ENCODE results near the gene ZNF14.
"Not testable (repeated sequence)": the region's sequence is repeated elsewhere in the genome, so short reads cannot be mapped to it uniquely, and the experiment has no call there.

ZNF14 gene

DNA sequence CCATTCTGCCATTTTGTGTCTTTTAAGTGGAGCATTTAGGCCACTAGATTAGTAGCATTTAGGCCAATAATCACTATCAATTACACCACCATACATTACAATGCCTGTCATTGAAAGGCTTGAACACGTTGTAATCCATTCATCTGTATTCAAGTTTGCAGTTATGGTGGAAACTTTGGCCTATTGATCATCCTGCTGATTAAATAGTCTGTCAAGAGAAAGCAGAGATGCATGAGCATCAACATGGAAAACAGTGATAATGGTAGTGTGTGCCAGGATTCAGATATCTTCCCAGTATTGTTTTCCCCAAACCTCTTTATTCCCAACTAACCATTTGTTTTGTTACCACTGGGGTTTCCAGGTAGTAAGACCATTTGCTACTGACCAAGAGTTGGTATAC lies 32.4 kb downstream of the ZNF14 start:
- H3K9me3 ChIP-seq (ENCODE audit: control insufficient read depth, insufficient read depth, low read depth, low read length); H3K27ac ChIP-seq (ENCODE audit: extremely low read depth, low read depth, low read length); POLR2A ChIA-PET; H3K4me1 ChIP-seq (ENCODE audit: control insufficient read depth, insufficient read depth, low read length); CTCF ChIA-PET; H3K36me3 ChIP-seq (ENCODE audit: control insufficient read depth in 2 of 2, insufficient read depth in 1 of 2, low read length in 2 of 2); H3K4me3 ChIP-seq (ENCODE audit: low read depth, low read length): not testable (repeated sequence)
- peak; percentile 92 for TF ChIP-seq ZNF660 (tag by site-specific recombination; IDR thresholded peaks at IDR 0.05)

DNA sequence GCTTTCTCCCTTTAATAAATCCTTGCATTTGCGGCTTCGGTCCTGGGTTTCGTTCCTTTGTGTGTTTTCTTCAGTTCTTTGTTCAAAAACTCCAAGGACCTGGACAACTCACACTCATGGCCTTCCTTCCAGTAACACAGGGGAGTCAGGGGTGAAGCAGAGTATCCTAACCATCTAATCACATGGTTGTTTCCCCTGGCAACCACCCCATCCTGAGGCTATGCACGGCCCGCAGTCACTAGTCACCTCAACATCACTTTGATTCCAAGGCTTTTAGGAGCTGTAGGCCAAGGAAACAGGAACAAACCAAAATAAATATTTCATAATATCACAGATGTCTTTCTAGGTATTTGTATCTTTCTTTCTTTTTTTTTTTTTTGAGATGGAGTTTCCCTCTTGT lies 35.3 kb downstream of the ZNF14 start:
- CTCF ChIA-PET: no interaction called here

DNA sequence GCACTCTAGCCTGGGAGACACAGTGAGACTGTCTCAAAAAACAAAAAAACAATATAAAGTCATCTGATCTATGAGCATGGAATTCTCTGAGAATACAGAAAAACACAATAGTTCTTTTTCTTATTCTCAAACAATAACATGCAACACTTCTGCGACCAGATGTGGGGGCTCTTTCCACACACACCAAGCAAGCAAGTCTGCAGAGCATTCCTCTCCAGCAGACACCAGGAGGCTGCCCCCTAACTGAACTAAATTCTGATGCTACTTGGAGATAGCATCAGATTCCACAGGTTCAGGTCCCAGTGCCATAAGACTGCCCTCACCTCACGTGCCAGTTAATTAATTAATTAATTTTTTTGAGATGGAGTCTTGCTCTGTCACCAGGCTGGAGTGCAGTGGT lies 36.5 kb downstream of the ZNF14 start:
- no peaks in the 10 kb centered on the region for H3K4me1 ChIP-seq (ENCODE audit: control insufficient read depth, insufficient read depth, low read length)
- H3K4me3 ChIP-seq (ENCODE audit: low read depth, low read length): no peak overlapping the region
- no peak overlapping the region for H3K27ac ChIP-seq (ENCODE audit: extremely low read depth, low read depth, low read length)
- CTCF ChIA-PET: no interaction called here
- no peaks in the 10 kb centered on the region for H3K36me3 ChIP-seq (ENCODE audit: control insufficient read depth in 2 of 2, insufficient read depth in 1 of 2, low read length in 2 of 2)
- no peaks in the 10 kb centered on the region for H3K9me3 ChIP-seq (ENCODE audit: control insufficient read depth, insufficient read depth, low read depth, low read length)
- TF ChIP-seq ZXDB (tag by site-specific recombination; IDR thresholded peaks at IDR 0.05): no peak
- POLR2A ChIA-PET: no interaction called here

More for the DNA sequence above, 35.3 kb downstream of the ZNF14 start:
- no peak overlapping the region for H3K4me3 ChIP-seq (ENCODE audit: low read depth, low read length)
- no peaks in the 10 kb centered on the region for H3K9me3 ChIP-seq (ENCODE audit: control insufficient read depth, insufficient read depth, low read depth, low read length)
- TF ChIP-seq KLF7 (tag by site-specific recombination; IDR thresholded peaks at IDR 0.05; ENCODE audit: borderline replicate concordance) (no peak), ZNF549 (tag by site-specific recombination; IDR thresholded peaks at IDR 0.05) (no peak), ZNF792 (tag by site-specific recombination; IDR thresholded peaks at IDR 0.05) (no peak), ZFP3 (tag by site-specific recombination; IDR thresholded peaks at IDR 0.05; ENCODE audit: low read depth) (no peak), GFI1B (tag by site-specific recombination; IDR thresholded peaks at IDR 0.05) (no peak), ZNF19 (tag by site-specific recombination; IDR thresholded peaks at IDR 0.05; ENCODE audit: low read depth) (no peak), ZNF707 (tag by site-specific recombination; IDR thresholded peaks at IDR 0.05) (no peak), GLI2 (tag by site-specific recombination; IDR thresholded peaks at IDR 0.05; ENCODE audit: borderline replicate concordance, low read depth) (no peak), ZNF777 (tag by site-specific recombination; IDR thresholded peaks at IDR 0.05; ENCODE audit: borderline replicate concordance) (no peak), ZNF501 (tag by site-specific recombination; IDR thresholded peaks at IDR 0.05) (no peak)
- TF ChIP-seq, protein P1, sequence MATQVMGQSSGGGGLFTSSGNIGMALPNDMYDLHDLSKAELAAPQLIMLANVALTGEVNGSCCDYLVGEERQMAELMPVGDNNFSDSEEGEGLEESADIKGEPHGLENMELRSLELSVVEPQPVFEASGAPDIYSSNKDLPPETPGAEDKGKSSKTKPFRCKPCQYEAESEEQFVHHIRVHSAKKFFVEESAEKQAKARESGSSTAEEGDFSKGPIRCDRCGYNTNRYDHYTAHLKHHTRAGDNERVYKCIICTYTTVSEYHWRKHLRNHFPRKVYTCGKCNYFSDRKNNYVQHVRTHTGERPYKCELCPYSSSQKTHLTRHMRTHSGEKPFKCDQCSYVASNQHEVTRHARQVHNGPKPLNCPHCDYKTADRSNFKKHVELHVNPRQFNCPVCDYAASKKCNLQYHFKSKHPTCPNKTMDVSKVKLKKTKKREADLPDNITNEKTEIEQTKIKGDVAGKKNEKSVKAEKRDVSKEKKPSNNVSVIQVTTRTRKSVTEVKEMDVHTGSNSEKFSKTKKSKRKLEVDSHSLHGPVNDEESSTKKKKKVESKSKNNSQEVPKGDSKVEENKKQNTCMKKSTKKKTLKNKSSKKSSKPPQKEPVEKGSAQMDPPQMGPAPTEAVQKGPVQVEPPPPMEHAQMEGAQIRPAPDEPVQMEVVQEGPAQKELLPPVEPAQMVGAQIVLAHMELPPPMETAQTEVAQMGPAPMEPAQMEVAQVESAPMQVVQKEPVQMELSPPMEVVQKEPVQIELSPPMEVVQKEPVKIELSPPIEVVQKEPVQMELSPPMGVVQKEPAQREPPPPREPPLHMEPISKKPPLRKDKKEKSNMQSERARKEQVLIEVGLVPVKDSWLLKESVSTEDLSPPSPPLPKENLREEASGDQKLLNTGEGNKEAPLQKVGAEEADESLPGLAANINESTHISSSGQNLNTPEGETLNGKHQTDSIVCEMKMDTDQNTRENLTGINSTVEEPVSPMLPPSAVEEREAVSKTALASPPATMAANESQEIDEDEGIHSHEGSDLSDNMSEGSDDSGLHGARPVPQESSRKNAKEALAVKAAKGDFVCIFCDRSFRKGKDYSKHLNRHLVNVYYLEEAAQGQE (tag by site-specific recombination; IDR thresholded peaks at IDR 0.05): no peak
- TF ChIP-seq, protein P2, sequence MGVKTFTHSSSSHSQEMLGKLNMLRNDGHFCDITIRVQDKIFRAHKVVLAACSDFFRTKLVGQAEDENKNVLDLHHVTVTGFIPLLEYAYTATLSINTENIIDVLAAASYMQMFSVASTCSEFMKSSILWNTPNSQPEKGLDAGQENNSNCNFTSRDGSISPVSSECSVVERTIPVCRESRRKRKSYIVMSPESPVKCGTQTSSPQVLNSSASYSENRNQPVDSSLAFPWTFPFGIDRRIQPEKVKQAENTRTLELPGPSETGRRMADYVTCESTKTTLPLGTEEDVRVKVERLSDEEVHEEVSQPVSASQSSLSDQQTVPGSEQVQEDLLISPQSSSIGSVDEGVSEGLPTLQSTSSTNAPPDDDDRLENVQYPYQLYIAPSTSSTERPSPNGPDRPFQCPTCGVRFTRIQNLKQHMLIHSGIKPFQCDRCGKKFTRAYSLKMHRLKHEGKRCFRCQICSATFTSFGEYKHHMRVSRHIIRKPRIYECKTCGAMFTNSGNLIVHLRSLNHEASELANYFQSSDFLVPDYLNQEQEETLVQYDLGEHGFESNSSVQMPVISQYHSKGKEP (tag by site-specific recombination; IDR thresholded peaks at IDR 0.05): no peak
- TF ChIP-seq, protein P3, sequence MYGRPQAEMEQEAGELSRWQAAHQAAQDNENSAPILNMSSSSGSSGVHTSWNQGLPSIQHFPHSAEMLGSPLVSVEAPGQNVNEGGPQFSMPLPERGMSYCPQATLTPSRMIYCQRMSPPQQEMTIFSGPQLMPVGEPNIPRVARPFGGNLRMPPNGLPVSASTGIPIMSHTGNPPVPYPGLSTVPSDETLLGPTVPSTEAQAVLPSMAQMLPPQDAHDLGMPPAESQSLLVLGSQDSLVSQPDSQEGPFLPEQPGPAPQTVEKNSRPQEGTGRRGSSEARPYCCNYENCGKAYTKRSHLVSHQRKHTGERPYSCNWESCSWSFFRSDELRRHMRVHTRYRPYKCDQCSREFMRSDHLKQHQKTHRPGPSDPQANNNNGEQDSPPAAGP (tag by site-specific recombination; IDR thresholded peaks at IDR 0.05): no peak
- no peaks in the 10 kb centered on the region for H3K4me1 ChIP-seq (ENCODE audit: control insufficient read depth, insufficient read depth, low read length)
- no peaks in the 10 kb centered on the region for H3K36me3 ChIP-seq (ENCODE audit: control insufficient read depth in 2 of 2, insufficient read depth in 1 of 2, low read length in 2 of 2)
- no peak overlapping the region for H3K27ac ChIP-seq (ENCODE audit: extremely low read depth, low read depth, low read length)
- POLR2A ChIA-PET: no interaction called here

Measured in HEK293 (cell line).